IPS-18c (cell line): ENCODE measurements around the gene SENP5.

Experiments
- H3K4me3 ChIP-seq: 2 replicates; pipeline ENCODE4 v1.7.0; 2013; ENCODE audit warnings: low read depth, mild to moderate bottlenecking, low read length, moderate library complexity; ENCODE audit not compliant: insufficient read depth
- H3K9me3 ChIP-seq: one replicate; pipeline ENCODE4 v1.6.1; 2013; ENCODE audit warnings: mild to moderate bottlenecking, low read length, moderate library complexity; ENCODE audit not compliant: control insufficient read depth, insufficient read depth

SENP5 gene

DNA sequence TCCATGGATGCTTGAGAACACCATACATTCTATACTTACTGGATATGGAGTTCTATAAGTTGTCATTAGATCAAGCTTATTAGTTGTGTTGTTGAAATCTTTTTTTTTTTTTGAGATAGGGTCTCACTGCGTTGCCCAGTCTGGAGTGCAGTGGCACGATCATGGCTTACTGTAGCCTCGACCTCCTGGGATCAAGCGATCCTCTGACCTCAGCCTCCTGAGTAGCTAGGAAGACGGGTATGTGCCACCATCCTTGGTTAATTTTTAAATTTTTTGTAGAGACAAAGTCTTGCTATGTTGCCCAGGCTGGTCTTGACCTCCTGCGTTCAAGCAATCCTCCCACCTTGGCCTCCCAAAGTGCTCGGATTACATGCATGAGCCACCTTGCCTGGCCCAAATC, 87.1 kb downstream of the SENP5 start:
- H3K9me3 ChIP-seq: no peaks in the 10 kb centered on the region
- H3K4me3 ChIP-seq: no peak overlapping the region

- H3K4me3 ChIP-seq: no peak overlapping the region
Observed at GRCh38 chr3:196962108-196962929, 94.6 kb downstream of the SENP5 start.

DNA sequence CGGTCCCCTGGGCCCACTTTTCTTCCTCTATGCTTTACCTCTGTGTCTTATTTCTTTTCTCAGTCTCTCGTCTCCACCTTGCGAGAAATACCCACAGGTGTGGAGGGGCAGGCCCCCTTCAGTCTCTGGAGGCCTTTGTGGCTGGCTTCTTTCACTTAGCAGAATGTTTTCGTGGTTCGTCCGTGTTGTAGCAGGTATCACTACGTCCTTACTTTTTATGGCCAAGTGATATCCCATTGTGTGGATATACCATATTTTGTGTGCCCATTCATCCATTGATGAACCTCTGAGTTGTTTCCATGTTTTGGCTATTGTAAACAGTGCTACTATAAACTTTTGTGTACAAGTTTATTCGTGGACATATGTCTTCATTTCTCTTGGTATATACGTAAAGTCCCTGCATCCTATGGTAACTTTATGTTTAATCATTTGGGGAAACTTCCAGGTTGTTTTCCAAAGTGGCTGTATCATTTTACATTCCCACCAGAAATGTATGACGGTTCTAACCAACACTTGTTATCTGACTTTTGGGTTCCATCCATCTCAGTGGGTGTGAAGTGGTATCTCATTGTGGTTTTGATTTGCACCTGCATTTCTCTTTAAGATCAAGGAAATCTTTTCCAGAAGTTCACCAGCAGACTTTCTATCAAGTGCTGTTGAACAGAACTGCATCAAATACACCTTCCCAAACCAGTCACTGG, 95.4 kb downstream of the SENP5 start:
- no peaks in the 10 kb centered on the region for H3K9me3 ChIP-seq
- no peak overlapping the region for H3K4me3 ChIP-seq

More at GRCh38 chr3:196962108-196962929, 94.6 kb downstream of the SENP5 start:
- H3K9me3 ChIP-seq: no peaks in the 10 kb centered on the region

- H3K9me3 ChIP-seq: no peaks in the 10 kb centered on the region
- no peak overlapping the region for H3K4me3 ChIP-seq
Observed at GRCh38 chr3:196963631-196963953, 95.9 kb downstream of the SENP5 start.

GRCh38 chr3:196965112-196965803, 97.5 kb downstream of the SENP5 start:
- Histone ChIP-seq H3K4me3 (no peak overlapping the region), H3K9me3 (no peaks in the 10 kb centered on the region)

GRCh38 chr3:196965804-196966173, 98.1 kb downstream of the SENP5 start:
- Histone ChIP-seq H3K9me3 (no peaks in the 10 kb centered on the region), H3K4me3 (no peak overlapping the region)

- Histone ChIP-seq H3K4me3 (no peak overlapping the region), H3K9me3 (no peaks in the 10 kb centered on the region)
Observed at GRCh38 chr3:196966526-196967401, 99.0 kb downstream of the SENP5 start.

- no peak overlapping the region for H3K4me3 ChIP-seq
- no peaks in the 10 kb centered on the region for H3K9me3 ChIP-seq
Observed at GRCh38 chr3:196967412-196968232, 99.9 kb downstream of the SENP5 start.

- H3K9me3 ChIP-seq: no peaks in the 10 kb centered on the region
- peak within 1 kb of the TSS; percentile 59 for H3K4me3 ChIP-seq
Observed at GRCh38 chr3:196968233-196969133, 100.8 kb downstream of the SENP5 start, which contains the start of gene PIGZ. PIGZ (minus strand) TSS chr3:196968833; CDS start chr3:196952031, 16,802 bp downstream.

DNA sequence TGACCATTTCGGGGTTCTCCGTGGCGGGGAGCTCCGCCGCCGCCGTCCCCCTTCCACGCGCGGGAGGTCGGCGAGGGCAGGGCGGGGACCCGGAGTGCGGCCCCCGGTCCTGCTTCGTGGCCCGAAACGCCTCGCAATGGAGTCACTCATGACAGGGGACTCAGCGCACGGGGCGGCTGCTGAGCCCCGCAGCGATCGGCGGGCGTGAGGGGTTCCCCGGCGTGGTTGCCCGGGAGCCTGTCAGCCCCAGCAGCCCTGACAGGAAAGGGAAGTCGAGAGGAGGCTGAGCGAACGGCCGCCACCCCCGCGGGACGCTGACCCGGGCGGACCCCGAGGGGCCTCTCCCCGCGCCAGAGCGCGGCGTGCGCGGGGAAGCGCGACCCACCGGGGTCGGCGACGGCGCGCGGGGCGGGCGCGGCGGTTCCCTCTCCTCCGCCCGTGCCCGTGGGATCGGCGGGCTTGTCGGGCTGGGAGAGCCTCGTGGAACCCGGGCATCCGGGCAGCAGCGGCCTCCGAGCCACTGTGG, 101.5 kb downstream of the SENP5 start:
- H3K4me3 ChIP-seq: peak overlapping the region; percentile 59
- H3K9me3 ChIP-seq: no peaks in the 10 kb centered on the region

GRCh38 chr3:196969660-196970546, 102.2 kb downstream of the SENP5 start:
- Histone ChIP-seq H3K4me3 (peak overlapping the region; percentile 59; the same call in 1 of the 2 replicates), H3K9me3 (peaks cover 2% of the 10 kb centered on the region)

- Histone ChIP-seq H3K9me3 (peaks cover 2% of the 10 kb centered on the region), H3K4me3 (no peak overlapping the region)
Observed at GRCh38 chr3:196970547-196971093, 102.9 kb downstream of the SENP5 start.

DNA sequence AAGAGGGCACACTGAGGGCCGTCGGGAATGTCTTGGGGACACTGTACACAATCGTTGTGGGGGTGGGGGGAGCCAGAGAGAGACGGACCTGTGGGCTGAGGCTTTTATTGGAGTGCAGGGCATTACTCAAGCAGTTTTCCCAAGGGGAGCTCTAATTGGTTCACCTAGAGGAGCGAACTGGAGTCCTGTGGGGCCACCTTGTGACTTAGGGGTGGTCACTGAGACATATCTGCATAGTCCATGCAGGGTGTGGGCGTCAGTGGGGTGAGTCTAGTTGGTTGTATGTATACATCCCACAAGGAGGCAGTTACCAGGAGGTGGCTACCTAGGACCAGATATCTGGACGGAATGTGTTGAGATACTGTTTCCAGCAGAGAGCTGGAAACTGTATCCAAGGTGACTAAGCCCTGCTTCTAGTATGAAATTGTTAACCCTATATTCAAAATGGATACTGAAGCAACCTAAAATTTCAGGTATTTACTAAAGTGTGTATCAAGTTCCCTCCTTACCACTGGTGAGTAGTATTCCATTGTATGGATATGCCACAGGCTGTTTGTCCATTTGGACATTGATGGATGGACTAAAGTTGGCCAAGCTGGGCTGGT, 103.5 kb downstream of the SENP5 start:
- peaks cover 2% of the 10 kb centered on the region for H3K9me3 ChIP-seq

DNA sequence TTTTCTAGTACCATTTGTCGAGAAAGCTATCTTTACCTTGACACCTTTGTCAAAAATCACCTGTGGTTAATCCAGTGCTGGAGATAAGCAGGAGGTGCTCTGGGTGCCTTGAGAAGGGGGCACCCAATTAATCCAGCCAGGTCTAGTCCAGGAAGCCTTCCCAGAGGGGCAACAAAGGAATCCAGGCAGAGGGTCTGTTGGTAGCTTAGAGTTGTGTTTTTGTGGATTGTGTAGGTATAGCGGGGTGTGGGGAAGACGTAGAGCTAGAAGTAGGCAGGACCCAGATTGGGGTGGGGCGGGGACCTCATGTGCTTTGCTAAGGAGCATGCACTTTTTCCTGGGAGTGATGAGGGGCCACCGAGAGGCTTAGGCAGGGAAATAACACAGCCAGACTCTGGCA, 106.9 kb downstream of the SENP5 start:
- H3K4me3 ChIP-seq: no peak overlapping the region
- peaks cover 2% of the 10 kb centered on the region for H3K9me3 ChIP-seq

More for the DNA sequence above, 103.5 kb downstream of the SENP5 start:
- no peak overlapping the region for H3K4me3 ChIP-seq
